ENCODE results near the gene NPB.

GRCh38 chr17:81909966-81910839 lies 8.2 kb downstream of the NPB start:
- TF ChIP-seq CTCF (IDR thresholded peaks at IDR 0.05): no peak
- no peak for TF ChIP-seq POLR2AphosphoS5 (IDR thresholded peaks at IDR 0.05)
